Choroid plexus epithelial cell (primary cell): Measurements from ENCODE around the gene TMEM86A.

ENCODE experiments used
- DNase-seq: peaks from one replicate; pipeline ENCODE4 v3.0.0-alpha.2; 2010; ENCODE audit warnings: low read depth
- H3K4me3 ChIP-seq: 2 replicates; pipeline ENCODE4 v1.5.1; 2011; ENCODE audit warnings: low read depth, mild to moderate bottlenecking, control low read depth, low read length, moderate library complexity
- CTCF ChIP-seq: conservative IDR thresholded peaks from 2 replicates; pipeline ENCODE4 v1.5.1; 2011; ENCODE audit warnings: low read depth, mild to moderate bottlenecking, control low read depth, inconsistent platforms, low read length, moderate library complexity

TMEM86A gene

GRCh38 chr11:18733202-18733601, 34.6 kb downstream of the TMEM86A start:
- H3K4me3 ChIP-seq, result no peak overlapping the region
- DNase-seq, result no peak
- TF ChIP-seq CTCF, result no peak

GRCh38 chr11:18736590-18737148, 38.1 kb downstream of the TMEM86A start:
- H3K4me3 ChIP-seq, result no peak overlapping the region
- TF ChIP-seq CTCF, result no peak
- no peak for DNase-seq

- H3K4me3 ChIP-seq, result no peak overlapping the region
- no peak for TF ChIP-seq CTCF
- no peak for DNase-seq
These were observed 39.1 kb downstream of the TMEM86A start for GRCh38 chr11:18737642-18738041.

- TF ChIP-seq CTCF, result no peak
These were observed 41.1 kb downstream of the TMEM86A start for GRCh38 chr11:18739685-18740084.

GRCh38 chr11:18741783-18742182, 43.2 kb downstream of the TMEM86A start:
- TF ChIP-seq CTCF, result peak; percentile 8

More at GRCh38 chr11:18739685-18740084, 41.1 kb downstream of the TMEM86A start:
- no peak overlapping the region for H3K4me3 ChIP-seq
- no peak for DNase-seq

GRCh38 chr11:18743365-18743764, 44.8 kb downstream of the TMEM86A start:
- no peak for DNase-seq
- no peak for TF ChIP-seq CTCF
- no peak overlapping the region for H3K4me3 ChIP-seq

More at GRCh38 chr11:18741783-18742182, 43.2 kb downstream of the TMEM86A start:
- no peak for DNase-seq
- no peak overlapping the region for H3K4me3 ChIP-seq

- TF ChIP-seq CTCF, result no peak
- no peak for DNase-seq
- no peak overlapping the region for H3K4me3 ChIP-seq
These were observed 45.4 kb downstream of the TMEM86A start for GRCh38 chr11:18743900-18744514.
